OCI-LY1 (cell line): ENCODE results near the gene ARHGAP6.
"Not testable (repeated sequence)": the region's sequence is repeated elsewhere in the genome, so short reads cannot be mapped to it uniquely, and the experiment has no call there.

Experiments
- CTCF ChIP-seq: fragments of 200-600 bp; sonication (generic), shearing (Covaris generic); IDR thresholded peaks from 2 replicates; pipeline ENCODE4 v1.5.1; 2017; ENCODE audit warnings: mild to moderate bottlenecking, antibody characterized with exemption, low read length, moderate library complexity, mixed read lengths
- EZH2 ChIP-seq: fragments of 200-600 bp; sonication (generic), shearing (Covaris generic); IDR thresholded peaks from 2 replicates; pipeline ENCODE4 v1.8.0; 2017; ENCODE audit warnings: borderline replicate concordance, mixed run types, mild to moderate bottlenecking, antibody characterized with exemption, low read length, moderate library complexity, mixed read lengths

DNA sequence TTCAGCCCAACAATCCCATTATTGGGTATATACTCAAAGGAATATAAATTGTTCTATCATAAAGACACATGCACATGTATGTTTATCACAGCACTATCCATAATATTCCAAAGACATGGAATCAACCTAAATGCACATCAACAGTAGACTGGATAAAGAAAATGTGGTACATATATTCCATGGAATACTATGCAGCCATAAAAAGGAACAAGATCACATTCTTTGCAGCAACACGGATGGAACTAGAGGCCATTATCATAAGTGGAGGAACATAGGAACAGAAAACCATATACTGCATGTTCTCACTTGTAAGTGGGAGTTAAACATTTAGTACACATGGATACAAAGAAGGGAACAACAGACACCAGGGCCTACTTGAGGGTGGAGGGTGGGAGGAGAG, 301.9 kb downstream of the ARHGAP6 start:
- TF ChIP-seq CTCF, EZH2: not testable (repeated sequence)
